UCSD-AML1 (cell line): ENCODE results near the gene TLX1.

ENCODE experiments used
- DNase-seq: peaks from one replicate; lab custom pipeline; 2025; ENCODE audit not compliant: unreplicated experiment; lab: John Stamatoyannopoulos, UW

The TLX1 gene

GRCh38 chr10:101111547-101111946, 19.6 kb upstream of the TLX1 start:
- no peak for DNase-seq

- no peak for DNase-seq
Measured at GRCh38 chr10:101112799-101113594, 18.1 kb upstream of the TLX1 start.

GRCh38 chr10:101113890-101114403, 17.2 kb upstream of the TLX1 start:
- no peak for DNase-seq

GRCh38 chr10:101114646-101115045, 16.5 kb upstream of the TLX1 start:
- no peak for DNase-seq

- DNase-seq: no peak
Measured at GRCh38 chr10:101116754-101117153, 14.3 kb upstream of the TLX1 start.

GRCh38 chr10:101118031-101118430, 13.1 kb upstream of the TLX1 start:
- DNase-seq: no peak

- no peak for DNase-seq
Measured at GRCh38 chr10:101120520-101120883, 10.6 kb upstream of the TLX1 start.

- DNase-seq: no peak
Measured at GRCh38 chr10:101120884-101121653, 10.0 kb upstream of the TLX1 start.

GRCh38 chr10:101121654-101122031, 9.5 kb upstream of the TLX1 start:
- no peak for DNase-seq

GRCh38 chr10:101122270-101123084, 8.6 kb upstream of the TLX1 start:
- no peak for DNase-seq

- no peak for DNase-seq
Measured at GRCh38 chr10:101123085-101123814, 7.8 kb upstream of the TLX1 start.

- no peak for DNase-seq
Measured at GRCh38 chr10:101123815-101124617, 7.1 kb upstream of the TLX1 start.

- DNase-seq: no peak
Measured at GRCh38 chr10:101124933-101125332, 6.2 kb upstream of the TLX1 start.

- no peak for DNase-seq
Measured at GRCh38 chr10:101126684-101127628, 4.1 kb upstream of the TLX1 start.

- no peak for DNase-seq
Measured at GRCh38 chr10:101130141-101130540, 959 bp upstream of the TLX1 start.

- DNase-seq: no peak
Measured at GRCh38 chr10:101131962-101132635, 999 bp downstream of the TLX1 start.

GRCh38 chr10:101132636-101133473, 1.8 kb downstream of the TLX1 start:
- no peak for DNase-seq
